Daoy (cell line): ENCODE data around the gene GLT8D2. TPM values are rescaled to one million over a fixed set of nuclear protein-coding genes. Genes with fewer than 3 reads are reported as not detected.
"Not testable (repeated sequence)": the region's sequence is repeated elsewhere in the genome, so short reads cannot be mapped to it uniquely, and the experiment has no call there.

Source experiments
- DNase-seq: peaks from one replicate; pipeline ENCODE4 v3.0.0-alpha.2; 2015; ENCODE audit warnings: low read depth
- total RNA-seq: library from RNA; depleted of rRNA; stranded (reverse); fragments of >200 nt; shearing (Covaris generic); gene quantifications from 2 replicates; pipeline ENCODE4 v1.2.3, GENCODE V29; 2014

Gene GLT8D2
- total RNA-seq, 1 experiment from 2014 or later, result 6.6 TPM

GRCh38 chr12:104054681-104055346, 4.8 kb upstream of the GLT8D2 start:
- DNase-seq, result no peak

- no peak for DNase-seq
Observed at GRCh38 chr12:104050436-104050835, 449 bp upstream of the GLT8D2 start.

DNA sequence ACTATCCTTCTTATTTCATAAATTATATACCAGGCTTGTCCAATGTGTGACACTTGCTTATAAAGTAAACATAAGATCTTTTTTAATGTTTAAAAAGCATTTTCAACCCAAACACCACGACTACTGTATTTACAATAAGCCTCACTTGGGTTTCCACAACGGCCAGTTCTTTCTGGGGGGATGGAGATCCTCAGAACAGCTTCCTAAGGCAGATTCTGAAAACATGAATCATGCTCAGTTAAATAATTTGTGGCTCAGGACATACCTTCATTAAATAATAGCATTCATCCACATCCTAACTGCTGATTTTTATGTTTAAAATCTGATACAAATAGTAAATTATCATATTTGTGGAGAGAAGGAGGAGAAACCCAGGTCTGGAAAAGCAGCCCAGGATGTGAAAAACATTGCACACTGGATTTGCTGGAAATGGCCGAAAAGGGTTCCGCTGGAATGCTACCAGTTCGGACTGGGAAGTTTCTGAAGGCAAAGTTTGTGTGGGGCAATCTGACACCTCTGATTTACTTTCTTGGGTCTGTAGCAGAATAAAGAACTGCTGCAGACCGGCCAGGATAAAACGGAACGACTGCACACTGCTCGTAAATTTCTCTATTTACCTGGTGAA, 597 bp downstream of the GLT8D2 start:
- peak; percentile 29 for DNase-seq

GRCh38 chr12:104048811-104049210, 1.2 kb downstream of the GLT8D2 start:
- no peak for DNase-seq

DNA sequence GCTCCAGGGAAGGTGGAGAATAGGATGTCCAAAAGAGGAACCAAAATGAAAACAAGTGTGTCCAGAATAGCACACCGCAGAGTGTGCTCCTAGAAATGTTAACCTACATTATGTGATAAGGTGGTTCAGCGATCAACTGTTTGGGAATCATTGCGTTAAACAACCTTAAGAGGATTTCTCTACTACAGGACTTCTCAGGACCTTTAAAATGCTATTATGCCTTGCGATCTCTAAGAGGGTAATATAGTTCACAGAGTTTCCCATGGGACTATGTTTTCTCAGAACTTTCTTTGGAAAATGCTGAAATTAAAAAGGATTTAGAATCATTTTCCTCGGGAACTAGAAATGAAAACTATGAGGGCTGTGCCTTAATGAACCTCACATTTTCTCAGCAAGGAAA, 1.8 kb downstream of the GLT8D2 start:
- DNase-seq, result no peak

DNA sequence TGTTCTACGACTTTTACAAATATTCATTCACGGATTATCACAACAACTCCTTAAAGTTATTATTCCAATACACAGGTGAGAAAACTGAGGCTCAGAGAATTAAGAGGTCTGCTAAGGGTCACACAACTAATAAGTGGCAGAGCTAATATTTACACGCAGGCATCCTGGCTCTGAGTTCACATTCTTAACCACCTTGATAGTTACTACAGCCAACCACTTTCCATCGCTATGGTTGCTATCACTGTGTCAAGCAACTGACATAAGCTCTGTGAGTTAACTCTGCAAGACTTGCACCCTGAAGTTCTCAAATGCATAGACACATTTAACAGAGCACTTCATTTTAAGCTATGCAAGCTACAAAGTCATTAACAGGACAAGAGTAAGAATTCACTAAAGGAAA, 3.7 kb downstream of the GLT8D2 start:
- no peak for DNase-seq

DNA sequence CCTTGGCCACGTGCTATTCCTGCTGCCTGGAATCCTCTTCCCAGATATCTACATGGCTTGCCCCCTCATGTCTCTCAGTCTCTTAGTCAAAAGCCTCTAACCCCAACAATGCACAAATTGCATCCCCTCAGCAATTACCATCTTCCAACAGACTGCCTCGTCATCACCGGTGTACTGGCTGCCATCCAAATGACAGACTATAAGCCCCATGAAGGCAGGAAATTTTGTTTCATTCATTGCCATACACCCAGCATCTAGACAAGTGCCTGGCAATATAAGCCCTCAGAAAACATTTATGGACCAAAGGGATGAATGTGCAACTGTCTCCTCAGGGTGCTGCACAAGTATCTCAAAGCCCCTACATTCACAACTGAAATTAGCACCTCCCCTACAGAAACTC, 5.8 kb downstream of the GLT8D2 start:
- DNase-seq, result no peak

GRCh38 chr12:104042580-104042979, 7.4 kb downstream of the GLT8D2 start:
- no peak for DNase-seq

DNA sequence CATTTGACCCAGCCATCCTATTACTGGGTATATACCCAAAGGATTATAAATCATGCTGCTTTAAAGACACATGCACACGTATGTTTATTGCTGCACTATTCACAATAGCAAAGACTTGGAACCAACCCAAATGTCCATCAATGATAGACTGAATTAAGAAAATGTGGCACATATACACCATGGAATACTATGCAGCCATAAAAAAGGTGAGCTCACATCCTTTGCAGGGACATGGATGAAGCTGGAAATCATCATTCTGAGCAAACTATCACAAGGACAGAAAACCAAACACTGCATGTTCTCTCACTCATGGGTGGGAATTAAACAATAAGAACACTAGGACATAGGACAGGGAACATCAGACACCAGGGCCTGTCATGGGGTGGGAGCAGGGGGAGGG, 10.2 kb downstream of the GLT8D2 start:
- not testable (repeated sequence) for DNase-seq

DNA sequence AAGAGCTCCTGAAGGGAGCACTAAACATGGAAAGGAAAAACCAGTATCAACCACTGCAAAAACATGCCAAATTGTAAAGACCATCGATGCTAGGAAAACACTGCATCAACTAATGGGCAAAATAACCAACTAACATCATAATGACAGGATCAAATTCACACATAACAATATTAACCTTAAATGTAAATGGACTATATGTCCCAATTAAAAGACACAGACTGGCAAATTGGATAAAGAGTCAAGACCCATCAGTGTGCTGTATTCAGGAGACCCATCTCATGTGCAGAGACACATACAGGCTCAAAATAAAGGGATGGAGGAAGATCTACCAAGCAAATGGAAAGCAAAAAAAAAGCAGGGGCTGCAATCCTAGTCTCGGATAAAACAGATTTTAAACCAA, 13.8 kb downstream of the GLT8D2 start:
- not testable (repeated sequence) for DNase-seq

GRCh38 chr12:104030596-104030995, 19.4 kb downstream of the GLT8D2 start:
- DNase-seq, result not testable (repeated sequence)

DNA sequence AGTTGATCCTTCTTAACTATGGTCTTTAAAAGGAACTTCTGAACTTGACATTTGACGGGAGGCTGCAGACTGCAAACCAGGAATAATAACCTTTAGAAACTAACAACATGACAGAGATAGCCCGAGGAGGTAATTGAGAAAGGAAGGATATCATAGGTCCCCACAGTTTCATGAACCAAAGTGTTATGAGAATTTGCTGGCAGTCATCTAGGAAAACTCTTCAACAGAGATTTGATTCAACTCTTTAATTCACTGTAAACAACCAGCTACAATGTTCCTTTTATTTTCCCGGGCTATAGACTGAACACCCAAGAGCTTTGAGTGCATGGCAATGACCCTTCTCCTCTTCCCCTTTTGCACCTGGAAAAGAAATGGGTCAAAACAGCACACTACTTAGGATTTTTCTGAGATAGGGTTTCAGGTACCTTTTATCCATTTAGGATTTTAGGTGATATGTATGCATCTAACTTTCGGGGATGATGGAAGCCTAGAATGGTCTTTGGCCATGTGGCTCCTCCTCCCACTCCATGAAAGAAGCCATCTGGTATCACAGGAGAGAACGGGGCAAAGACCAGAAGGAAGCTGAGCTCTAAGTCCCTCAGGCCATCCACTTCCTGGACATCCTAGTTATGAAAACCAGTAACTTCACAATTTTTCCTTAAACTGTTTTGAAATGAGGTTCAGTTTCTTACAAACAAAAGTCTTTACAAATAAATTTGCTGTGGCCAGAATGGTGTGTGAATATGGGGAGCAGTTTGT, 23.0 kb downstream of the GLT8D2 start:
- DNase-seq, result no peak

DNA sequence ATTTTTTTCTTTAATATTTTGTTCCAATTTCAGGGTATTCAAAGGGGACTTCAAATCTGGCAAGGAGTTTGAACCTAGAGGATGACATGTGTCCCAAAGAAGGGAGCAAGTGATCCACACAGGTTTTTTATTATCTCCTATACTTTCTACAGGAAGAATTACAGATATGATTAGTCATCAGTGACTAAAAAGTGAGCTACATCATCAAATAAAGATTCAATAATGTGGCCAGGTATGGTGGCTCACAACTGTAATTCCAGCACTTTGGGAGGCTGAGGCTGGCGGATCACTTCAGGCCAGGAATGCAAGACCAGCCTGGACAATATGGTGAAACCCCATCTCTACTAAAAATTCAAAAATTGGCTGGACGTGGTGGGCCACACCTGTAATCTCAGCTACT, 24.2 kb downstream of the GLT8D2 start:
- no peak for DNase-seq

- no peak for DNase-seq
Observed at GRCh38 chr12:104024348-104024747, 25.6 kb downstream of the GLT8D2 start.

DNA sequence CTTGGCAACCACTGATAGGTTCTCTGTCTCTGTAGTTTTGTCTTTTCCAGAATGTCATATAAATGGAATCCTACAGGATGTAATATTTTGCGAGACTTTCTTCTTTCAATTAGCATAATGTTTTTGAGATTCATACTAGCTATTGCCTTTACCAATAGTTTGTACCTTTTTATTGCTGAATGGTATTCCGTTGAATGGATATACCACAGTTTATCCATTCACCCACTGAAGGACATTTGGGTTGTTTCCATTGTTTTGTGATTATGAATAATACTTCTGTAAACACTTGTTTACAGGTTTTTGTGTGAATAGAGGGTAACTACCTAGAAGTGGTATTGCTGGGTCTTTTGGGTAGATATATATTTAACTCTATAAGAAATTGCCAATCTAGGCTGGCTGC, 26.3 kb downstream of the GLT8D2 start:
- DNase-seq, result no peak

DNA sequence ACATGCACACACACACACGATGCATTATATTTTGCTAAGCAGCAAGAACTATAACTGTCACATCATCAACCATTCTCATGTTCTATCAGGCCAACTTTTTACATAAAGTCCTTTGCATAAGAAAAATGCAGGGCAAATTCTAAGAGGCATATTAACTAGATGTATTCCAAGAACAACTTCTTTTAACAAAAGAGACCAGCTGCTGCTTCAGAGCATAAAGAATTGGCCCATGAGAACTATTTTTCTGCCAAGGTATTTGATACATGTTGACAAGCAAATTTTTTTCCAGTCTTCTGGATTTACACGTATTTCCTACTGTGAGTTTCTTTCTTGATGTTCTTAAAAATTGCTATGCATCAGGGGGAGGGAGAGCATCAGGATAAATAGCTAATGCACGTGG, 27.2 kb downstream of the GLT8D2 start:
- no peak for DNase-seq

DNA sequence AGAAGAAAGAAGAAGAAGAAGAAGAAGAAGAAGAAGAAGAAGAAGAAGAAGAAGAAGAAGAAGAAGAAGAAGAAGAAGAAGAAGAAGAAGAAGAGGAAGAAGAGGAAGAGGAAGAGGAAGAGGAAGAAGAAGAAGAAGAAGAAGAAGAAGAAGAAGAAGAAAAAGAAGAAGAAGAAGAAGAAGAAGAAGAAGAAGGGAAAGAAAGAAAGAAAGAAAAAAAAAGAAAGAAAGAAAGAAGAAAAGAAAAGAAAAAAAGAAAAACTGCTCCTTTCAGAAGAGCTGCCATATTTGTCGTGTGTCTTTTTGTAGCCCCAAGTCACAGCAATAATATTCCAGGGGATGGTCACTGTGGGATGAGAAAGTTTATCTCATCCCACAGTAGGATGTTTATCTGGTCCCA, 28.1 kb downstream of the GLT8D2 start:
- DNase-seq, result not testable (repeated sequence)

GRCh38 chr12:104012331-104012730, 37.7 kb downstream of the GLT8D2 start:
- DNase-seq, result no peak

- DNase-seq, result peak; percentile 88
Observed at GRCh38 chr12:104011253-104011652, 38.7 kb downstream of the GLT8D2 start.

DNA sequence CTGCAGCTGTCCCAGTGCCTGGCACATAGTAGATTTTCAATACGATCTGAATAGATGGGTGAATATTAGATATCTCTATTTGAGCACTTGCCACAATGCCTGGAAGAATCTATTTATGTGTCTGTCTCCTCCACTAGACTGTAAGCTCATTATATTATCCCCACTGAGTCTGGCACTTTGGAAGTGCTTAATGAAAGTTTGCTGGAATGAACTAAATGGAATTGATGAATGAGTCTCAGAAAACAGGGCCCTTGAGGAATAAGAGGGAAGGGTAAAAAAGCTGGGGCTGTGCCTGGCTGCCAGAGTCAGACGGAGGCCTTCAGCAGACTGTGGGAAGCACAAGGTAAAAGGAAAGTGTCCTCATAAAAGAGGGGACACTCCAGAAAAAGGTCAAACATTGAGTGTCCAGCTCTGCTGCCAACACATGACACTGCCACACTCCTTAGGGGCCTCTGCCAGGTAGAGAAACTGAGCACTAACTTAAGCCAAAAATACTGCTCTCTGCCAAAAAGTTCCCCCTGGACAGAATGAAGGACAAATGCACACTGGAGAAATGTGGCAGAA, 39.3 kb downstream of the GLT8D2 start:
- no peak for DNase-seq

DNA sequence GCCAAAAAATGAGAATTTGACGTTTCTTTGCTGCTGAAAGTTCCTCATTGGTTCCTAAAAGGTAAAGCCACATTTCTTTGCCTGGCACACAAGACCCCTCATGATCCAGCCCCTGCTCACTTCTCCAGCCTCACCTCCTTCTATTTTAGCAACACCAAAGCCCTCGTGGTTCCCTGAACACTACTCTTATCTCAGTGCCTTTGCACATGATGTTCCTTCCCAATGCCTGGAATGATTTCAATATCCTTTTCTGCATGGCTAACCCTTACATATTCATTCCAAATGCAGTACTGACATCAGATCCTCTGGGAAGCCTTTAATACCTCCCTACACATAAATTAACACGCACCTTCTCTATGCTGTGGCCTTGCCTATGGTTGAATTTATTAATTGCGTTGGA, 39.9 kb downstream of the GLT8D2 start:
- DNase-seq, result no peak

DNA sequence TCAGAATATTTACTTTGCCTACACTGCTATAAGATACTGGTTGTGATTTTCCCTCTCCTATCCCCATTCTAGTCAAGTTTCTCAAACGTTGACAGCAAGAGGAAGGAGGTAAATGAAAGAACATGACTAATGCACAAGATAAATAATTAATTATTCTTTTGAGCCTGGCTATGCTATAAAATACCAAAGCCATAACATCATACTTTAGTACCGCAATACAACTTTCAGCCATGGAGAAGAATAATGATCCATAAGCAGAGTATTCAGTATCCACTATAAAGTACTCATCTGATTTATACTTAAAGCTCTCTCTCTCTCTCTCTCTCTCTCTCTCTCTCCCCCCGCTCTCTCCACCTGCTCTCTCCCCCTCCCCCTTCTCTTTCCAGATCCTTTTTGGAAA, 43.1 kb downstream of the GLT8D2 start:
- DNase-seq, result peak; percentile 19

- DNase-seq, result no peak
Observed at GRCh38 chr12:104003596-104003995, 46.4 kb downstream of the GLT8D2 start.
